Measurements from ENCODE around the gene ATF6B. TPM values are rescaled to one million over a fixed set of nuclear protein-coding genes. Genes with fewer than 3 reads are reported as not detected.

ATF6B gene
- total and polyA plus RNA-seq, 2 of the 13 experiments (the other 11 are each of a cell fraction or from before 2014, with no cell fraction given), result 18.1 to 44.0 TPM

- H3K4me3 ChIP-seq (replicated peaks in 1 of 3; ENCODE audit: insufficient read depth in 1 of 3, low read depth in 2 of 3, low read length in 3 of 3), result no peak overlapping the region
- WGBS (ENCODE audit: low lambda C conversion rate), result 86% methylated on average over 9 of the region's 9 CpGs
- no TSS peak for BruUV-seq (replicated peaks)
- H3K27me3 ChIP-seq (ENCODE audit: control insufficient read depth in 1 of 2, insufficient read depth in 2 of 2, low read length in 2 of 2), result peaks cover 0 to 12% of the 10 kb centered on the region in 2 experiments; a peak in 3 of 5 replicates
- H3K9me3 ChIP-seq (ENCODE audit: low read length), result no peaks in the 10 kb centered on the region
- H3K9ac ChIP-seq (ENCODE audit: insufficient read depth, low read depth, low read length), result no peak overlapping the region
- peaks cover 3 to 21% of the 10 kb centered on the region in 2 experiments for H3K36me3 ChIP-seq (replicated peaks in 1 of 2; ENCODE audit: control insufficient read depth in 1 of 2, insufficient read depth in 2 of 2, low read length in 2 of 2)
- in situ Hi-C loops (cut with HindIII; ENCODE audit: extremely low pct_ligation_motif_present, low pct_unique_long_range_greater_than_20kb), result no loop called here
- no peak overlapping the region for H2AFZ ChIP-seq (ENCODE audit: low read length)
- intact Hi-C loops (cut with micrococcal nuclease; ENCODE audit: unreplicated experiment), result no loop called here
- TF ChIP-seq ZBTB37 (CRISPR knock-in tag; IDR thresholded peaks at IDR 0.05) (no peak), CREM (IDR thresholded peaks at IDR 0.05) (no peak), CREM (CRISPR knock-in tag; IDR thresholded peaks at IDR 0.05) (no peak), ZNF275 (CRISPR knock-in tag; IDR thresholded peaks at IDR 0.05; ENCODE audit: borderline replicate concordance) (no peak), ZNF607 (CRISPR knock-in tag; IDR thresholded peaks at IDR 0.05; ENCODE audit: borderline replicate concordance) (no peak), ZNF501 (CRISPR knock-in tag; IDR thresholded peaks at IDR 0.05) (no peak), SIN3A (IDR thresholded peaks at IDR 0.05; ENCODE audit: borderline replicate concordance, low read depth, low read length) (no peak)
- ChIA-PET CTCF (ENCODE audit: low intra/inter-chr PET ratio, low total read pairs) (no interaction called here), POLR2A (no interaction called here)
- FAIRE-seq (no peak), ATAC-seq (no peak), DNase-seq (ENCODE audit: low spot score) (no peak)
- peaks cover 16% of the 10 kb centered on the region for H3K4me1 ChIP-seq (ENCODE audit: insufficient read depth, low read length)
- H3K4me2 ChIP-seq (ENCODE audit: low read depth, low read length), result no peak overlapping the region
- H3K27ac ChIP-seq (ENCODE audit: extremely low read length, insufficient read depth, low read length), result no peak overlapping the region
- no peaks in the 10 kb centered on the region for H4K20me1 ChIP-seq (ENCODE audit: insufficient read depth, low read length)
- H3K79me2 ChIP-seq (ENCODE audit: insufficient read depth, low read length), result no peaks in the 10 kb centered on the region
Observed at GRCh38 chr6:32112431-32112980, 15.5 kb downstream of the ATF6B start.

All from HepG2 (cell line).